Psoas muscle (tissue), 8 donors: ENCODE measurements around the gene DNAI1. TPM values are rescaled to one million over a fixed set of nuclear protein-coding genes. Genes with fewer than 3 reads are reported as not detected.

Source experiments
- ATAC-seq, 4 donors: fragments of 200-7000 bp; cut with Tn5 transposase; one replicate each; pipeline ENCODE4 v1.9.1; 2020; ENCODE audit warnings: moderate library complexity in 3 of 4, mild to moderate bottlenecking in 2 of 4
- DNase-seq, 2 donors: peaks; one replicate each; pipeline ENCODE4 v3.0.0-alpha.2; 2020
- H3K27ac ChIP-seq: fragments of 200-600 bp; one replicate; pipeline ENCODE4 v1.8.0; 2022
- H3K27me3 ChIP-seq, 3 donors: fragments of 200-600 bp in 1 of 3; one replicate each; pipeline versions ENCODE4 v1.6.1 to v1.8.0; 2013 to 2022; ENCODE audit warnings: low read length in 2 of 3, mild to moderate bottlenecking in 2 of 3, moderate library complexity in 1 of 3; ENCODE audit not compliant: insufficient read depth in 3 of 3
- H3K36me3 ChIP-seq, 2 donors: fragments of 200-600 bp in 1 of 2; one replicate each; pipeline versions ENCODE4 v1.6.1 to v1.8.0; 2013 to 2022; ENCODE audit warnings: low read depth in 1 of 2, mild to moderate bottlenecking in 1 of 2, moderate library complexity in 1 of 2; ENCODE audit not compliant: insufficient read depth in 1 of 2
- H3K4me1 ChIP-seq: fragments of 200-600 bp; one replicate; pipeline ENCODE4 v1.8.0; 2022
- H3K4me3 ChIP-seq: fragments of 200-600 bp; one replicate; pipeline ENCODE4 v1.8.0; 2022; ENCODE audit warnings: mild to moderate bottlenecking
- H3K9me3 ChIP-seq: fragments of 200-600 bp; one replicate; pipeline ENCODE4 v1.8.0; 2022
- CTCF ChIP-seq: fragments of 200-600 bp; IDR thresholded peaks from one replicate; pipeline ENCODE4 v1.8.0; 2022; ENCODE audit warnings: antibody characterized with exemption
- WGBS, 3 donors: extraction: QIAGEN DNeasy Blood & Tissue Kit; methylation state at CpG; one replicate each; pipeline versions ENCODE4 v1.1.6 to v1.1.7; 2013; 5-methylcytosine and 5-hydroxymethylcytosine counted together
- intact Hi-C, 2 donors: fragments of 100-400 bp; cut with DNase I; formaldehyde crosslinking; loops; one replicate each; pipeline versions ENCODE4 v1.11.0 to v1.14.2; 2022
- polyA plus RNA-seq, 3 donors: library from polyadenylated mRNA; stranded (reverse); fragments of 200-250 nt; gene quantifications; one replicate each; pipeline ENCODE4 v1.2.3, GENCODE V29; 2013
- total RNA-seq, 4 donors: library from RNA; stranded (reverse); fragmentation: NEBNext Ultra II Directional in 2 of 4; extraction: Animal tissue kit (Norgen Biotek cat#: 25700) in 2 of 4; gene quantifications; one replicate each; pipeline versions ENCODE4 v1.2.1 to v1.2.4, GENCODE V29; 2021 to 2023
- donor health status: healthy with polysubstance abuse.
- donor health status: DM: no; HTN: no; CAD: no; lungs with moderate emphysema.
- donor health status: Bipolar disorder and iron deficiency.
- donor health status: healthy.
- donor health status: DM: yes; HTN: yes; CAD: no.
- donor health status: DM: no; HTN: no; CAD: no.
- donor health status: DM: no; HTN: no; CAD: no.
- donor health status: DM: yes; HTN: yes; CAD: no.

DNAI1 gene
- total and polyA plus RNA-seq, 7 donors: 0.04 to 0.70 (median 0.27) TPM; not detected in 3

- peaks cover 0 to 19% of the 10 kb centered on the region in 2 donors for H3K36me3 ChIP-seq
- TF ChIP-seq CTCF: no peak
- H3K4me1 ChIP-seq: peaks cover 42% of the 10 kb centered on the region
- H3K4me3 ChIP-seq: no peak overlapping the region
- no peak for DNase-seq
- ATAC-seq: peak in 1 of 4 donors; percentile 39
- no peaks in the 10 kb centered on the region for H3K27me3 ChIP-seq
- H3K27ac ChIP-seq: no peak overlapping the region
- H3K9me3 ChIP-seq: no peaks in the 10 kb centered on the region
- intact Hi-C loops: no loop called here
Observed at GRCh38 chr9:34440017-34440416, 18.6 kb upstream of the DNAI1 start.

GRCh38 chr9:34442770-34443169 lies 15.8 kb upstream of the DNAI1 start:
- TF ChIP-seq CTCF: no peak
- H3K27me3 ChIP-seq: no peaks in the 10 kb centered on the region
- no peak overlapping the region for H3K4me3 ChIP-seq
- ATAC-seq: no peak
- H3K9me3 ChIP-seq: no peaks in the 10 kb centered on the region
- intact Hi-C loops: no loop called here
- DNase-seq: no peak
- peaks cover 60% of the 10 kb centered on the region for H3K4me1 ChIP-seq
- H3K36me3 ChIP-seq: peaks cover 0 to 13% of the 10 kb centered on the region in 2 donors
- WGBS, 3 donors: 95 to 100% (median 100%) methylated on average over 1 of the region's 1 CpG
- H3K27ac ChIP-seq: no peak overlapping the region

- Histone ChIP-seq H3K36me3 (peaks cover 0 to 7% of the 10 kb centered on the region in 2 donors), H3K9me3 (no peaks in the 10 kb centered on the region), H3K4me1 (peaks cover 62% of the 10 kb centered on the region), H3K27ac (no peak overlapping the region), H3K4me3 (no peak overlapping the region), H3K27me3 (no peaks in the 10 kb centered on the region)
- intact Hi-C loops: no loop called here
- TF ChIP-seq CTCF: no peak
- DNase-seq: no peak
- WGBS, 3 donors: 55 to 65% (median 62%) methylated on average over 2 of the region's 2 CpGs
- no peak for ATAC-seq
Observed at GRCh38 chr9:34443533-34443932, 15.1 kb upstream of the DNAI1 start.

- no peak for TF ChIP-seq CTCF
- Histone ChIP-seq H3K9me3 (no peaks in the 10 kb centered on the region), H3K36me3 (peaks cover 0 to 3% of the 10 kb centered on the region in 2 donors), H3K4me3 (no peak overlapping the region), H3K27me3 (no peaks in the 10 kb centered on the region), H3K27ac (no peak overlapping the region), H3K4me1 (peaks cover 62% of the 10 kb centered on the region)
- ATAC-seq: no peak
- intact Hi-C loops: no loop called here
- DNase-seq: no peak
Observed at GRCh38 chr9:34443976-34444375, 14.6 kb upstream of the DNAI1 start.

GRCh38 chr9:34446468-34446891 lies 12.1 kb upstream of the DNAI1 start:
- no peak for TF ChIP-seq CTCF
- Histone ChIP-seq H3K27ac (no peak overlapping the region), H3K27me3 (no peaks in the 10 kb centered on the region), H3K4me3 (no peak overlapping the region), H3K36me3 (no peaks in the 10 kb centered on the region), H3K4me1 (peaks cover 65% of the 10 kb centered on the region), H3K9me3 (no peaks in the 10 kb centered on the region)
- no peak for DNase-seq
- ATAC-seq: peak in 3 of 4 donors; percentile 53 to 66 (median 55)
- intact Hi-C loops: no loop called here
